Measurements from ENCODE around the gene GSE1.

The GSE1 gene

GRCh38 chr16:85594978-85595661 is 18.0 kb upstream of the GSE1 start:
- no peak for TF ChIP-seq Cebpa-rat (IDR thresholded peaks at IDR 0.05)
- Histone ChIP-seq H3K9me3 (no peaks in the 10 kb centered on the region), H3K4me2 (peak overlapping the region; percentile 88), H4K20me1 (peaks cover 80% of the 10 kb centered on the region), H3K4me1 (peaks cover 98% of the 10 kb centered on the region), H3K27me3 (no peaks in the 10 kb centered on the region), H3K36me3 (no peaks in the 10 kb centered on the region), H3K9ac (peak overlapping the region; percentile 73), H3K27ac (peak overlapping the region; percentile 87), H3K4me3 (0 out of 2 replicates have a peak overlapping the region, but pooled peaks have one; percentile 12)

DNA sequence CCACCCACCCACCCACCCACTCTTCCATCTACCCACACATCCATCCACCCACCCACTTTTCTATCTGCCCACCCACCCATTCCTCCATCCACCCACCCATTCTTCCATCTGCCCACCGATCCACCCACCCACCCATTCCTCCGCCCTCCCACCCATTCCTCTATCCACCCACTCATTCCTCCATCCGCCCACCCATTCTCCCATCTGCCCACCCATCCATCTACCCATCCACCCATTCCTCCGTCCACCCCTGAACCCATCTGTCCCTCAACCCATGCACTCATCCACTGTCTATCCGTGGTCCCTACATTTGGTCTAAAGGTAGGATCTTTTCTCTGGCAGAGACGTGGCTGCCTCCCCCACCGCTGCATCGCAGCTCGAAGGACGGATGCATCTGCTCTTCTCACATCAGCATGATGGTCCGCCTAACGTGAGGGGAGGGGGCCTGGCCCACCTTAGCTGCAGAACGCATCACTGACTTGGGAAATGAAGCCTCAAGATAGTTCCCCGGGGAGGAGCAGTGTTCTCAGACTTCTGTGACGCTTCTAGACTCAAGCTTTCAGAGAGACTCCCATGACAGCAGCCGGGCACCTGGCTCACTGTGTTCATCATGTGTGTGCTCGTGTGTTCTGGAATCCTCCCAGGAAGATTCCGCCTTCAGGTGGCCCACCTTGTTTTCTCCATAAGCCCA is 17.2 kb upstream of the GSE1 start:
- H3K9ac ChIP-seq = 0 out of 2 replicates have a peak overlapping the region, but pooled peaks have one; percentile 19
- no peak for TF ChIP-seq Cebpa-rat (IDR thresholded peaks at IDR 0.05)

GRCh38 chr16:85598141-85598540 is 15.0 kb upstream of the GSE1 start:
- peak overlapping the region; percentile 46 for H3K27ac ChIP-seq
- no peaks in the 10 kb centered on the region for H3K27me3 ChIP-seq
- no peaks in the 10 kb centered on the region for H3K9me3 ChIP-seq
- no peak for TF ChIP-seq Cebpa-rat (IDR thresholded peaks at IDR 0.05)
- peak overlapping the region; percentile 91 for H3K4me2 ChIP-seq
- peaks cover 98% of the 10 kb centered on the region for H3K4me1 ChIP-seq
- peak overlapping the region; percentile 38; the same call in 1 of the 2 replicates for H3K9ac ChIP-seq
- no peaks in the 10 kb centered on the region for H3K36me3 ChIP-seq
- H4K20me1 ChIP-seq = peaks cover 85% of the 10 kb centered on the region
- H3K4me3 ChIP-seq = no peak overlapping the region

More for the DNA sequence above, 17.2 kb upstream of the GSE1 start:
- peak overlapping the region; percentile 91 for H3K4me2 ChIP-seq
- no peak overlapping the region for H3K4me3 ChIP-seq
- no peaks in the 10 kb centered on the region for H3K36me3 ChIP-seq
- H4K20me1 ChIP-seq = peaks cover 83% of the 10 kb centered on the region
- peak overlapping the region; percentile 53; the same call in 1 of the 2 replicates for H3K27ac ChIP-seq
- H3K27me3 ChIP-seq = no peaks in the 10 kb centered on the region
- peaks cover 98% of the 10 kb centered on the region for H3K4me1 ChIP-seq
- no peaks in the 10 kb centered on the region for H3K9me3 ChIP-seq

DNA sequence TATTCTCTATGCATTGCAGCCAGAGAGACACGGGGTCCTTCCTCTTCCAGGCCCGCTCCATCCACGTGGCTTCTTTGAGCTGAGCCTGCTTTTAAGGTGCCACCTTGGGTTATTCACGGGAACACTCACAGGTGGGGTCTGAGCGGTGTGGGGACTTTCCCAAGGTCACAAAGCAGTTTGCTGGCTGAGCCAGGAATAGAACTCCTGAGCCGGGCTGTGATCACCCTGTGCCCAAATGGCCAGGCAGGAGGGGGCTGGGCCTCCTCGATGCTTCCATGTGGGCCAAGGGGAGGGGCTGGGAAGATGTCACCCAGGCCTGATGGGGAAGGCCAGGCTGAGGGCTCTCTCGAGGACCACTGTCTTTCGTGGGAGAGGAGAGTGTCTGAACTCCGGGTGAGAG is 13.0 kb upstream of the GSE1 start:
- H3K27ac ChIP-seq = peak overlapping the region; percentile 82
- TF ChIP-seq Cebpa-rat (IDR thresholded peaks at IDR 0.05) = no peak
- H3K4me3 ChIP-seq = no peak overlapping the region; the same call in 1 of the 2 replicates
- peaks cover 82% of the 10 kb centered on the region for H4K20me1 ChIP-seq
- no peaks in the 10 kb centered on the region for H3K9me3 ChIP-seq
- H3K4me1 ChIP-seq = peaks cover 95% of the 10 kb centered on the region
- H3K4me2 ChIP-seq = peak overlapping the region; percentile 91
- H3K27me3 ChIP-seq = no peaks in the 10 kb centered on the region
- no peaks in the 10 kb centered on the region for H3K36me3 ChIP-seq
- H3K9ac ChIP-seq = peak overlapping the region; percentile 69

DNA sequence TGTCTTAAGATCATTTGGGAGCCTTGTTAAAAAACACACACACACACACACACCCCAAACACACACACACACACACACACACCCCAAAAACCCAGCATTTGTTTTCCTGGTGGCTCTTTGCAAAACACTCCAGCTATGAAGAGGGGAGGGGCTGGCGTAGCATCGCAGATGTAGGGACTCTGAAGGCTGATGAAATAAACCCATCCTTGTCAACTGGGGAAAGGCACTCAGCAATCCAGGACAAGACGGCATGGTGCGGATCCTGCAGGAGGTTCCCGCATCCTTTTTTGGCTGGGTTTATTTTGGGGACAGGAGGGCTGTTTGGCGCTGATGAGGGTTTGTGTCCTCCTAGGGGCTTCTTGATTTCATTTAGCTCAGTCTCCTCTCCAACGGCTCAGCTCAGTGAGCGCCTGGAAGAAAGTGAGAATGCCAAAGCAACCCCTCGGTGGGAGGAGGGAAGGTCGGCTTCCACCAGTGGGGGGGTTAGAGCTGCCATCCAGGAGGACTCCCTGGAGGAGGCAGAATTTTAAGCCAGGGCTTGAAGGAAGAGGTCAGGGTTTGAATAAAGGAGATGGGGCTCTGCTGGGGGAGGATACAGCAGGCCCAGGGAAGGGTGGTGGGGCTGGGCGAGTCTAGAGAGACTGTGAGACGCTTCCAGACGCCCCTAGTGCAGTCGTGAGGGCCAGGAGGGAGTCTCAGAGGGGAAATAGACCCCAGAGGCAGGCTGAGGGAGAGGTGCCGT is 12.4 kb upstream of the GSE1 start:
- H3K9ac ChIP-seq = peak overlapping the region; percentile 69
- peaks cover 84% of the 10 kb centered on the region for H4K20me1 ChIP-seq
- H3K4me2 ChIP-seq = peak overlapping the region; percentile 91

GRCh38 chr16:85601272-85601639 is 11.9 kb upstream of the GSE1 start:
- Histone ChIP-seq H3K27me3 (no peaks in the 10 kb centered on the region), H3K9ac (peak overlapping the region; percentile 69), H3K4me2 (peak overlapping the region; percentile 91), H3K27ac (peak overlapping the region; percentile 82), H3K9me3 (no peaks in the 10 kb centered on the region), H4K20me1 (peaks cover 89% of the 10 kb centered on the region), H3K4me1 (peaks cover 97% of the 10 kb centered on the region), H3K4me3 (no peak overlapping the region), H3K36me3 (no peaks in the 10 kb centered on the region)
- no peak for TF ChIP-seq Cebpa-rat (IDR thresholded peaks at IDR 0.05)

More for the DNA sequence above, 12.4 kb upstream of the GSE1 start:
- H3K27me3 ChIP-seq = no peaks in the 10 kb centered on the region
- H3K9me3 ChIP-seq = no peaks in the 10 kb centered on the region
- peaks cover 96% of the 10 kb centered on the region for H3K4me1 ChIP-seq
- no peaks in the 10 kb centered on the region for H3K36me3 ChIP-seq
- peak overlapping the region; percentile 82 for H3K27ac ChIP-seq
- TF ChIP-seq Cebpa-rat (IDR thresholded peaks at IDR 0.05) = no peak
- no peak overlapping the region for H3K4me3 ChIP-seq

GRCh38 chr16:85601730-85602401 is 11.3 kb upstream of the GSE1 start:
- no peak for TF ChIP-seq Cebpa-rat (IDR thresholded peaks at IDR 0.05)
- H3K9ac ChIP-seq = peak overlapping the region; percentile 69
- no peaks in the 10 kb centered on the region for H3K27me3 ChIP-seq
- H3K4me3 ChIP-seq = no peak overlapping the region
- H3K4me2 ChIP-seq = peak overlapping the region; percentile 91
- H3K27ac ChIP-seq = peak overlapping the region; percentile 82
- no peaks in the 10 kb centered on the region for H3K36me3 ChIP-seq
- H3K9me3 ChIP-seq = no peaks in the 10 kb centered on the region
- H3K4me1 ChIP-seq = peaks cover 97% of the 10 kb centered on the region
- H4K20me1 ChIP-seq = peaks cover 87% of the 10 kb centered on the region

DNA sequence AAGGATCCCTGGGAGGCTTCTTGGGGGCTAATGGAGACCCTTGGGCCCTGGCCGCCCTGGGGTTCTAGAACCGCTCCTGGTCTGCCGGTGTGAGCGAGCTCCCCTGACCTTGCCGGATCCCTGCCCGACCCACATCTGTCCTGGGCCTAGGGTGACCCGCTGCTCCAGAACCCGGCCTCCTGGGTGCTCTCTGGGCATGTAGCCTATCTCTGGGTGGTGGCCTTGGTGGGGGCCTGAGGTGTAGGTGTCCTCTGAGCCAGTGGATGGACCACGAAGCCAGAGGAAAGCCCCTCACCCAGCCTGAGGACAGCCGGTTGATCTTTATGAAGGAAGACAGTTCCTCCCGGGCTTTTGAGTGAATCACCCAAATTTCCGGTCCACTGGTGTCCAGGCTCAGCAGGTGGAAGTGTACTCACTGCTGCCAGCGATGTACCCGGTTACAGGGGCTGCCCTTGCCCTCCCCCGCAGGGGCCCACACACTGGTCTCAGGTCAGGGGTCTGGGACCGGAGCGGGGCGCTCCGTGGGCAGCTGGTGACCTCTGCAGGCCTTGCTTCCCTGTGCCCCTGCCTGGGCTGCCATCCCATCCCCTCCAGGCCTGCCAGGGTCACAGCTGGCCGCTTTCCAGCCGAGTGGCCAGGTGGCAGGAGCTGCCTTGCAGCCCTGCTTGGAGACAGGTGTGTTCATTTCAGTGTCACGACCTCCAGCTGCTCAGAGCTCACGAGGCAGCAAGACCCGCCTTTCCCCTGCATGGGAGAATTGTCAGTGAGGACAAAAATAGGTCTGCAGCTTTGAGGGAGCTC is 10.5 kb upstream of the GSE1 start:
- no peak for TF ChIP-seq Cebpa-rat (IDR thresholded peaks at IDR 0.05)
- Histone ChIP-seq H3K9ac (peak overlapping the region; percentile 69), H3K4me1 (peaks cover 97% of the 10 kb centered on the region), H3K4me3 (peak overlapping the region; percentile 31; the same call in 1 of the 2 replicates), H3K27ac (peak overlapping the region; percentile 82), H3K27me3 (no peaks in the 10 kb centered on the region), H3K4me2 (peak overlapping the region; percentile 91), H3K36me3 (no peaks in the 10 kb centered on the region), H3K9me3 (no peaks in the 10 kb centered on the region), H4K20me1 (peaks cover 82% of the 10 kb centered on the region)
